WERI-Rb-1 (cell line): ENCODE data around the gene CACNA1I.

Experiments
- DNase-seq: peaks from one replicate; pipeline ENCODE4 v3.0.0-alpha.2; 2020
- H3K27ac ChIP-seq: fragments of 250-450 bp; sonication (Bioruptor Pico); 2 replicates; pipeline ENCODE4 v1.5.1; 2020; ENCODE audit warnings: mild to moderate bottlenecking, moderate library complexity
- H3K27me3 ChIP-seq: fragments of 250-450 bp; sonication (Bioruptor Pico); 2 replicates; pipeline ENCODE4 v1.5.1; 2021; ENCODE audit warnings: mild to moderate bottlenecking, low read depth, moderate library complexity; ENCODE audit not compliant: insufficient read depth, severe bottlenecking
- H3K36me3 ChIP-seq: fragments of 250-450 bp; sonication (Bioruptor Pico); 2 replicates; pipeline ENCODE4 v1.5.1; 2020; ENCODE audit warnings: mild to moderate bottlenecking, moderate library complexity
- H3K4me3 ChIP-seq: 2 replicates; pipeline ENCODE4 v1.5.1; 2011; ENCODE audit warnings: low read depth, mild to moderate bottlenecking, control low read depth, low read length
- H3K9me3 ChIP-seq: fragments of 250-450 bp; sonication (Bioruptor Pico); 2 replicates; pipeline ENCODE4 v1.5.1; 2021; ENCODE audit warnings: mild to moderate bottlenecking, moderate library complexity; ENCODE audit not compliant: severe bottlenecking
- TF ChIP-seq, protein P1 (sequence below): IDR thresholded peaks from 2 replicates; pipeline ENCODE4 v1.5.1; 2011; ENCODE audit warnings: low read depth, mild to moderate bottlenecking, control low read depth, inconsistent platforms, low read length

CACNA1I gene

DNA sequence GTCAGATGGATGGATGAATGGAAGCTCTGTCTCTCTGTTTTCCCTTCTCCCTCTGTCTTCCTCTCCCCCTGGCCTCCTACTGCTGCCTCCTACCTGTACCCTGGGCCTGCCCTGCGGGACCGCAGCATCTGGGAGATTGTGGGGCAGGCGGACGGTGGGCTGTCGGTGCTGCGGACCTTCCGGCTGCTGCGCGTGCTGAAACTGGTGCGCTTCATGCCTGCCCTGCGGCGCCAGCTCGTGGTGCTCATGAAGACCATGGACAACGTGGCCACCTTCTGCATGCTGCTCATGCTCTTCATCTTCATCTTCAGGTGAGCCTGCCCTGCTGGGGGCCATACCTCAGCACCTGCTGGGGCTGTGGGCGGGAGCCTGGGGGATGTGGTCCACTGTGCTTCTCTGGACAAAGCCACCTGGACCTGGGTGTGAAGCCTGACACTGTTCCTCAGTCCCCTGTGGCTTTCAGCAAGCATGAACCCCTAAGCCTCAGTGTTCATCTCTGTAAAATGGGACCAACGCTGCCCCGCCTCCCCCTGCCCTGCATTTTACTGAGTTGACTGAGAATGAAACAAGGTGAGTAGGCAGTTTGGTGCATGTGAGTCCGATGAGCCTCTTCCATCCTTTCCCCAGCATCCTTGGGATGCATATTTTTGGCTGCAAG, 88.4 kb downstream of the CACNA1I start:
- H3K27ac ChIP-seq: no peak overlapping the region
- H3K4me3 ChIP-seq: no peak overlapping the region
- no peaks in the 10 kb centered on the region for H3K27me3 ChIP-seq
- H3K36me3 ChIP-seq: no peaks in the 10 kb centered on the region
- H3K9me3 ChIP-seq: no peaks in the 10 kb centered on the region
- TF ChIP-seq, protein P1, sequence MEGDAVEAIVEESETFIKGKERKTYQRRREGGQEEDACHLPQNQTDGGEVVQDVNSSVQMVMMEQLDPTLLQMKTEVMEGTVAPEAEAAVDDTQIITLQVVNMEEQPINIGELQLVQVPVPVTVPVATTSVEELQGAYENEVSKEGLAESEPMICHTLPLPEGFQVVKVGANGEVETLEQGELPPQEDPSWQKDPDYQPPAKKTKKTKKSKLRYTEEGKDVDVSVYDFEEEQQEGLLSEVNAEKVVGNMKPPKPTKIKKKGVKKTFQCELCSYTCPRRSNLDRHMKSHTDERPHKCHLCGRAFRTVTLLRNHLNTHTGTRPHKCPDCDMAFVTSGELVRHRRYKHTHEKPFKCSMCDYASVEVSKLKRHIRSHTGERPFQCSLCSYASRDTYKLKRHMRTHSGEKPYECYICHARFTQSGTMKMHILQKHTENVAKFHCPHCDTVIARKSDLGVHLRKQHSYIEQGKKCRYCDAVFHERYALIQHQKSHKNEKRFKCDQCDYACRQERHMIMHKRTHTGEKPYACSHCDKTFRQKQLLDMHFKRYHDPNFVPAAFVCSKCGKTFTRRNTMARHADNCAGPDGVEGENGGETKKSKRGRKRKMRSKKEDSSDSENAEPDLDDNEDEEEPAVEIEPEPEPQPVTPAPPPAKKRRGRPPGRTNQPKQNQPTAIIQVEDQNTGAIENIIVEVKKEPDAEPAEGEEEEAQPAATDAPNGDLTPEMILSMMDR: no peak
- DNase-seq: no peak

GRCh38 chr22:39661501-39661841, 90.9 kb downstream of the CACNA1I start:
- no peak overlapping the region for H3K4me3 ChIP-seq

DNA sequence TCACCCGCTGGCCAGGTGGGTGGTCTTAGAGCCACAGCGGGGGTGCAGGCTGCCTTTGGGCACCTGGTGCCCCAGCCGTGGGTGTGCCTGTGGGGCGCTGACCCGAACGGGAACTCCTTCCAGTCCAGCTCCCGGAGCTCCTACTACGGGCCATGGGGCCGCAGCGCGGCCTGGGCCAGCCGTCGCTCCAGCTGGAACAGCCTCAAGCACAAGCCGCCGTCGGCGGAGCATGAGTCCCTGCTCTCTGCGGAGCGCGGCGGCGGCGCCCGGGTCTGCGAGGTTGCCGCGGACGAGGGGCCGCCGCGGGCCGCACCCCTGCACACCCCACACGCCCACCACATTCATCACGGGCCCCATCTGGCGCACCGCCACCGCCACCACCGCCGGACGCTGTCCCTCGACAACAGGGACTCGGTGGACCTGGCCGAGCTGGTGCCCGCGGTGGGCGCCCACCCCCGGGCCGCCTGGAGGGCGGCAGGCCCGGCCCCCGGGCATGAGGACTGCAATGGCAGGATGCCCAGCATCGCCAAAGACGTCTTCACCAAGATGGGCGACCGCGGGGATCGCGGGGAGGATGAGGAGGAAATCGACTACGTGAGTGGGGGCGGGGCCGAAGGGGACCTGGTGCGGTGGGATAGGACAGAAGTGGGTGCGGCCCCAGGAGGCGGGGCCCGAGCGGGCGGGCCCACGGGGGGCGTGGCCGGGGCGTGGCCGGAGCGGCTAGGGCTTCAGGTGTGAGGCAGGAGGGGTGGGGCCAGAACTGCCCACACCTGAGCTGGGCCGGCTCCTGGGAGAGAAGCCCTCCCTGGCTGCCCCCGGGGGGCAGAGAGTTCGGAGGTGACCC, 91.5 kb downstream of the CACNA1I start:
- no peak overlapping the region for H3K4me3 ChIP-seq
- H3K27ac ChIP-seq: no peak overlapping the region
- TF ChIP-seq, protein P1: no peak
- H3K36me3 ChIP-seq: no peaks in the 10 kb centered on the region
- H3K27me3 ChIP-seq: no peaks in the 10 kb centered on the region
- no peaks in the 10 kb centered on the region for H3K9me3 ChIP-seq
- DNase-seq: no peak

More at GRCh38 chr22:39661501-39661841, 90.9 kb downstream of the CACNA1I start:
- Histone ChIP-seq H3K9me3 (no peaks in the 10 kb centered on the region), H3K27me3 (no peaks in the 10 kb centered on the region), H3K36me3 (no peaks in the 10 kb centered on the region), H3K27ac (no peak overlapping the region)
- DNase-seq: no peak
- TF ChIP-seq, protein P1: no peak

- Histone ChIP-seq H3K9me3 (no peaks in the 10 kb centered on the region), H3K27ac (no peak overlapping the region), H3K4me3 (no peak overlapping the region), H3K36me3 (no peaks in the 10 kb centered on the region), H3K27me3 (no peaks in the 10 kb centered on the region)
- DNase-seq: no peak
- TF ChIP-seq, protein P1: no peak
Observed at GRCh38 chr22:39662686-39663052, 92.1 kb downstream of the CACNA1I start.

DNA sequence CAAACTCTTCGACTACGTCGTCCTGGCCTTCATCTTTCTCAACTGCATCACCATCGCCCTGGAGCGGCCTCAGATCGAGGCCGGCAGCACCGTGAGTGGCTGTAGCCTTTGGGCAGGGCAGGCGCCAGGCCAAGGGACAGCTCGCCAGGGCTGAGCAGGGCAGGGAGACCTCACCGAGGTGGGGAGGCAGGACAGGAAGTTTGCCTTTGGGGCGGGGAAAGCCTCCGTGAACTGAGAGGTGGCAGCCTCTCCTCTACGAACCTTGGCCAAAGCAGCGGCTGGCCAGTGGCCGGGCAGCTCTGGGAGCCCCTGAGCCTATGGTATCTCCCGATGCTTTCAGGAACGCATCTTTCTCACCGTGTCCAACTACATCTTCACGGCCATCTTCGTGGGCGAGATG, 93.2 kb downstream of the CACNA1I start:
- TF ChIP-seq, protein P1: no peak
- Histone ChIP-seq H3K27me3 (no peaks in the 10 kb centered on the region), H3K27ac (no peak overlapping the region), H3K36me3 (no peaks in the 10 kb centered on the region), H3K9me3 (no peaks in the 10 kb centered on the region), H3K4me3 (no peak overlapping the region)
- no peak for DNase-seq
